AG10803 (cell line): ENCODE data around the gene IL1R2.
A peak's percentile ranks its signal among the peaks of the same experiment; 100 is the strongest.

ENCODE experiments used
- DNase-seq: peaks from one replicate; pipeline ENCODE4 v3.0.0; 2010; ENCODE audit warnings: low read depth
- H3K4me3 ChIP-seq: 2 replicates; pipeline ENCODE4 v1.5.1; 2011; ENCODE audit warnings: mild to moderate bottlenecking, low read length, control low read depth
- CTCF ChIP-seq: conservative IDR thresholded peaks from 2 replicates; pipeline ENCODE4 v1.5.1; 2011; ENCODE audit warnings: mild to moderate bottlenecking, low read length, control low read depth, inconsistent platforms

The IL1R2 gene

GRCh38 chr2:102044235-102044896 is 52.6 kb downstream of the IL1R2 start:
- no peak for DNase-seq
- TF ChIP-seq CTCF: no peak
- no peak overlapping the region for H3K4me3 ChIP-seq

- no peak for DNase-seq
- no peak for TF ChIP-seq CTCF
- no peak overlapping the region for H3K4me3 ChIP-seq
Measured at GRCh38 chr2:102044967-102045489, 53.3 kb downstream of the IL1R2 start.

- no peak overlapping the region for H3K4me3 ChIP-seq
- TF ChIP-seq CTCF: no peak
- no peak for DNase-seq
Measured at GRCh38 chr2:102045697-102046096, 53.9 kb downstream of the IL1R2 start.

- no peak for TF ChIP-seq CTCF
- DNase-seq: no peak
- no peak overlapping the region for H3K4me3 ChIP-seq
Measured at GRCh38 chr2:102046135-102046986, 54.6 kb downstream of the IL1R2 start.

- no peak for DNase-seq
- TF ChIP-seq CTCF: no peak
- no peak overlapping the region for H3K4me3 ChIP-seq
Measured at GRCh38 chr2:102048465-102048864, 56.7 kb downstream of the IL1R2 start.

- H3K4me3 ChIP-seq: no peak overlapping the region
- DNase-seq: peak; percentile 81
- TF ChIP-seq CTCF: no peak
Measured at GRCh38 chr2:102049756-102050443, 58.1 kb downstream of the IL1R2 start.
